Vagina (tissue), 2 donors: ENCODE measurements around the gene GRM8. TPM values are rescaled to one million over a fixed set of nuclear protein-coding genes. Genes with fewer than 3 reads are reported as not detected.

Experiments used
- DNase-seq, 2 donors: peaks; one replicate each; pipeline ENCODE4 v3.0.0-alpha.2; 2017; ENCODE audit errors: extremely low spot score in 2 of 2
- H3K27ac ChIP-seq: fragments of 200-600 bp; sonication (generic); one replicate; pipeline ENCODE4 v1.5.1; 2019
- H3K27me3 ChIP-seq: fragments of 200-600 bp; sonication (generic); one replicate; pipeline ENCODE4 v1.5.1; 2019
- H3K36me3 ChIP-seq, 2 donors: fragments of 200-600 bp; sonication (generic); one replicate each; pipeline ENCODE4 v1.5.1; 2017 to 2019
- H3K4me1 ChIP-seq: fragments of 200-600 bp; sonication (generic); one replicate; pipeline ENCODE4 v1.5.1; 2019
- H3K4me3 ChIP-seq, 2 donors: fragments of 200-600 bp; sonication (generic); 1 replicate in 1 of 2; 2 replicates in 1 of 2; pipeline ENCODE4 v1.5.1; 2016 to 2019
- H3K9me3 ChIP-seq: fragments of 200-600 bp; sonication (generic); one replicate; pipeline ENCODE4 v1.5.1; 2019
- CTCF ChIP-seq, 3 experiments: fragments of 450-650 bp in 2 of 3; fragments of 200-600 bp in 1 of 3; sonication (generic) in 1 of 3; IDR thresholded peaks; one replicate each; pipeline ENCODE4 v1.5.1; 2017 to 2019; ENCODE audit warnings: antibody characterized with exemption in 3 of 3, mild to moderate bottlenecking in 2 of 3, moderate library complexity in 2 of 3
- POLR2A ChIP-seq, 2 donors: fragments of 450-650 bp; IDR thresholded peaks; one replicate each; pipeline ENCODE4 v1.6.1; 2017; ENCODE audit warnings: antibody characterized with exemption in 2 of 2, mild to moderate bottlenecking in 2 of 2, moderate library complexity in 2 of 2
- POLR2AphosphoS5 ChIP-seq, 2 donors: sonication (generic); formaldehyde crosslinking; IDR thresholded peaks; one replicate each; pipeline ENCODE4 v1.9.0; 2017; ENCODE audit warnings: antibody characterized with exemption in 2 of 2, mild to moderate bottlenecking in 2 of 2, low read depth in 1 of 2; ENCODE audit not compliant: insufficient read depth in 1 of 2
- intact Hi-C: fragments of 100-400 bp; cut with DNase I; formaldehyde crosslinking; loops from one replicate; pipeline ENCODE4 v1.15.1; 2023
- total RNA-seq: library from RNA; depleted of rRNA; stranded (reverse); fragments of >200 nt; gene quantifications from one replicate; pipeline ENCODE4 v1.2.3, GENCODE V29; 2016

GRM8 gene
- total RNA-seq, 1 donor from 2014 or later, result not detected

- Histone ChIP-seq H3K9me3 (no peaks in the 10 kb centered on the region), H3K4me3 (no peak overlapping the region), H3K27me3 (no peaks in the 10 kb centered on the region), H3K4me1 (no peaks in the 10 kb centered on the region), H3K27ac (no peak overlapping the region), H3K36me3 (no peaks in the 10 kb centered on the region)
- DNase-seq, result no peak
- intact Hi-C loops, result no loop called here
- no peak for TF ChIP-seq POLR2AphosphoS5 (IDR thresholded peaks at IDR 0.05; ENCODE audit: insufficient read depth in 1 of 2, low read depth in 1 of 2)
- TF ChIP-seq CTCF (IDR thresholded peaks at IDR 0.05), result no peak
- no peak for TF ChIP-seq POLR2A (IDR thresholded peaks at IDR 0.05)
Measured at GRCh38 chr7:126799541-126799940, 453.2 kb downstream of the GRM8 start.

GRCh38 chr7:126792521-126792920 lies 460.2 kb downstream of the GRM8 start:
- intact Hi-C loops, result no loop called here
- no peak for TF ChIP-seq POLR2AphosphoS5 (IDR thresholded peaks at IDR 0.05; ENCODE audit: insufficient read depth in 1 of 2, low read depth in 1 of 2)
- TF ChIP-seq CTCF (IDR thresholded peaks at IDR 0.05), result no peak
- TF ChIP-seq POLR2A (IDR thresholded peaks at IDR 0.05), result no peak

GRCh38 chr7:126791306-126791705 lies 461.4 kb downstream of the GRM8 start:
- no peak for DNase-seq
- no peaks in the 10 kb centered on the region for H3K9me3 ChIP-seq
- intact Hi-C loops, result no loop called here
- no peaks in the 10 kb centered on the region for H3K27me3 ChIP-seq
- H3K27ac ChIP-seq, result no peak overlapping the region
- TF ChIP-seq CTCF (IDR thresholded peaks at IDR 0.05), result no peak
- TF ChIP-seq POLR2AphosphoS5 (IDR thresholded peaks at IDR 0.05; ENCODE audit: insufficient read depth in 1 of 2, low read depth in 1 of 2), result no peak
- no peak for TF ChIP-seq POLR2A (IDR thresholded peaks at IDR 0.05)
- no peaks in the 10 kb centered on the region for H3K36me3 ChIP-seq
- H3K4me3 ChIP-seq, result no peak overlapping the region
- no peaks in the 10 kb centered on the region for H3K4me1 ChIP-seq

More at GRCh38 chr7:126792521-126792920, 460.2 kb downstream of the GRM8 start:
- no peaks in the 10 kb centered on the region for H3K27me3 ChIP-seq
- H3K4me3 ChIP-seq, result no peak overlapping the region
- DNase-seq, result no peak
- no peaks in the 10 kb centered on the region for H3K9me3 ChIP-seq
- H3K36me3 ChIP-seq, result no peaks in the 10 kb centered on the region
- H3K27ac ChIP-seq, result no peak overlapping the region
- H3K4me1 ChIP-seq, result no peaks in the 10 kb centered on the region

- H3K27ac ChIP-seq, result no peak overlapping the region
- no peaks in the 10 kb centered on the region for H3K4me1 ChIP-seq
- DNase-seq, result no peak
- no peaks in the 10 kb centered on the region for H3K9me3 ChIP-seq
- no peak for TF ChIP-seq POLR2AphosphoS5 (IDR thresholded peaks at IDR 0.05; ENCODE audit: insufficient read depth in 1 of 2, low read depth in 1 of 2)
- TF ChIP-seq CTCF (IDR thresholded peaks at IDR 0.05), result no peak
- no peak for TF ChIP-seq POLR2A (IDR thresholded peaks at IDR 0.05)
- H3K36me3 ChIP-seq, result no peaks in the 10 kb centered on the region
- no peak overlapping the region for H3K4me3 ChIP-seq
- intact Hi-C loops, result no loop called here
- H3K27me3 ChIP-seq, result no peaks in the 10 kb centered on the region
Measured at GRCh38 chr7:126790763-126791162, 462.0 kb downstream of the GRM8 start.

- no peaks in the 10 kb centered on the region for H3K27me3 ChIP-seq
- DNase-seq, result no peak
- intact Hi-C loops, result no loop called here
- no peaks in the 10 kb centered on the region for H3K9me3 ChIP-seq
- H3K4me1 ChIP-seq, result no peaks in the 10 kb centered on the region
- TF ChIP-seq CTCF (IDR thresholded peaks at IDR 0.05), result no peak
- no peak overlapping the region for H3K4me3 ChIP-seq
- no peaks in the 10 kb centered on the region for H3K36me3 ChIP-seq
- H3K27ac ChIP-seq, result no peak overlapping the region
Measured at GRCh38 chr7:126783613-126784012, 469.1 kb downstream of the GRM8 start.
